Activated T-cell treated with anti-CD3 and anti-CD28 coated beads, Interleukin-2, amount 50 U/mL, for 48 hours (primary cell): ENCODE measurements around the gene SLC35F5.
"Not testable (repeated sequence)": the region's sequence is repeated elsewhere in the genome, so short reads cannot be mapped to it uniquely, and the experiment has no call there.

Experiments used
- DNase-seq, 2 experiments: peaks; one replicate each; pipeline ENCODE4 v3.0.0-alpha.2; 2020

Gene SLC35F5

GRCh38 chr2:113694438-113694837 is 62.0 kb downstream of the SLC35F5 start:
- DNase-seq: no peak

- DNase-seq: peak; percentile 36 to 49
Measured at GRCh38 chr2:113692698-113693428, 63.6 kb downstream of the SLC35F5 start.

GRCh38 chr2:113690871-113691270 is 65.6 kb downstream of the SLC35F5 start:
- not testable (repeated sequence) for DNase-seq

GRCh38 chr2:113686537-113686936 is 69.9 kb downstream of the SLC35F5 start:
- DNase-seq: no peak

GRCh38 chr2:113685471-113685870 is 71.0 kb downstream of the SLC35F5 start:
- DNase-seq: no peak

GRCh38 chr2:113679457-113679856 is 77.0 kb downstream of the SLC35F5 start:
- no peak for DNase-seq

GRCh38 chr2:113677330-113677729 is 79.1 kb downstream of the SLC35F5 start:
- DNase-seq: no peak

GRCh38 chr2:113676623-113677266 is 79.7 kb downstream of the SLC35F5 start:
- no peak for DNase-seq

GRCh38 chr2:113675875-113676274 is 80.6 kb downstream of the SLC35F5 start:
- DNase-seq: no peak

- no peak for DNase-seq
Measured at GRCh38 chr2:113672326-113672932, 84.0 kb downstream of the SLC35F5 start.

GRCh38 chr2:113669013-113669412 is 87.4 kb downstream of the SLC35F5 start:
- not testable (repeated sequence) for DNase-seq

- not testable (repeated sequence) for DNase-seq
Measured at GRCh38 chr2:113664761-113665533, 91.5 kb downstream of the SLC35F5 start.

- not testable (repeated sequence) for DNase-seq
Measured at GRCh38 chr2:113663285-113664060, 93.0 kb downstream of the SLC35F5 start.
